Activated naive CD4-positive, alpha-beta T cell treated with anti-CD3 and anti-CD28 coated beads, Interleukin-2, amount 50 U/mL, for 24 hours (primary cell): ENCODE data around the gene TTLL5.
A peak's percentile ranks its signal among the peaks of the same experiment; 100 is the strongest.

Source experiments
- H3K27ac Mint-ChIP-seq: one replicate; pipeline ENCODE4 v1.8.0; 2021; ENCODE audit warnings: mild to moderate bottlenecking, mixed read lengths
- H3K27me3 Mint-ChIP-seq: one replicate; pipeline ENCODE4 v1.8.0; 2021; ENCODE audit warnings: mixed read lengths
- H3K36me3 Mint-ChIP-seq: one replicate; pipeline ENCODE4 v1.8.0; 2021; ENCODE audit warnings: mixed read lengths
- H3K4me1 Mint-ChIP-seq: one replicate; pipeline ENCODE4 v1.8.0; 2021; ENCODE audit warnings: mixed read lengths
- H3K4me3 Mint-ChIP-seq: one replicate; pipeline ENCODE4 v1.8.0; 2021; ENCODE audit warnings: mild to moderate bottlenecking, mixed read lengths
- H3K9me3 Mint-ChIP-seq: one replicate; pipeline ENCODE4 v1.8.0; 2021; ENCODE audit warnings: mixed read lengths

Gene TTLL5

DNA sequence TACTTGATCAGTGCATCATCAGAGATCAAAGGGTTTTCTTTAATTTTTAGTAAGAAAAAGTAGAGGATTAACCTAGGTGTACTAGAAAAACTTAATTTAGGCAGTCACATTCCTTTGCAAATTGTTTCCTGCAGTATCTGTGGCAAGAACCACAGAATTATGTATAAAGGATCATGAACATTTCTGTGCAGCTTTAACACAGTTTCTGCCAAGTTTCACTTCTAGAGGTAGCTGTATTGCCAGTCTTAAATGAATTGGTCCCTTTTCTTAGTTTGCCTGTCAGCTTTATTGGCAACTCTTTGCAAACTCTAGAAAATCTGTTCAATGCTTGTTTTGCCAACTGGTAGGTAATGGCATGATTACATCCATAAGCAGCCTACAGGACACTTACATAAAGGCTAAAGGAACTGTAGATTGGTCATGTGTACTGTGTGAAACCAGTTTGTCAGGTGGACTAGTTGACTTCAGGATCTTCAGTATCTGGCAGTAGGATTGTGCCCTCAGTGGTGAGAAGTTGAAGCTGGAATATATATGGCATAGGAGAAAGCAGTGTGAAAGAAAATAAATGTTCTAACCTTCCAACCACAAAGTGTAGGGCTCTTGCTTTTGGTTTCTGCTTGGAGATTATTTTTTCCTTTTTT lies 75.9 kb downstream of the TTLL5 start:
- H3K36me3 Mint-ChIP-seq = peaks cover 21% of the 10 kb centered on the region
- no peak overlapping the region for H3K4me3 Mint-ChIP-seq
- H3K27me3 Mint-ChIP-seq = no peaks in the 10 kb centered on the region
- H3K9me3 Mint-ChIP-seq = no peaks in the 10 kb centered on the region
- no peaks in the 10 kb centered on the region for H3K4me1 Mint-ChIP-seq
- H3K27ac Mint-ChIP-seq = no peak overlapping the region

DNA sequence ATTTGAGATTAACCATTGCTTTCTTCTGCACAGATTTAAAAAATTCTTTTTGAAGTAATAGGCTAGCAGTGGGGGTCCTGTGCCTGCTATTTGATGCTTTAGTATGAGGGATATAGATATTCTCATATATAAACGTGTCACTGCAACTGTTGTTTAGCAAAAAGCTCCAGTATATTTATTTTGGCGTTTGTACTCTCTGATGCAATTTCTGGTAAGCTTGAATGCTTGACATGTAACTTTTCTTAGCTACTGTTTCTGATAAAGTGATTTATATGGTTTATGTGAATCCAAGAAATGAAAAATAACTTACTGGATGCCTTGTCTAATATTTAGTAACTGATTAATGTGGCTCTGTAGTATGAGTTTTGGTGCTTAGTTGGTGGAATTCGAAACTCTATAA lies 77.1 kb downstream of the TTLL5 start:
- Mint-ChIP-seq H3K36me3 (peaks cover 24% of the 10 kb centered on the region), H3K4me3 (no peak overlapping the region), H3K4me1 (no peaks in the 10 kb centered on the region), H3K9me3 (no peaks in the 10 kb centered on the region), H3K27ac (no peak overlapping the region), H3K27me3 (no peaks in the 10 kb centered on the region)

DNA sequence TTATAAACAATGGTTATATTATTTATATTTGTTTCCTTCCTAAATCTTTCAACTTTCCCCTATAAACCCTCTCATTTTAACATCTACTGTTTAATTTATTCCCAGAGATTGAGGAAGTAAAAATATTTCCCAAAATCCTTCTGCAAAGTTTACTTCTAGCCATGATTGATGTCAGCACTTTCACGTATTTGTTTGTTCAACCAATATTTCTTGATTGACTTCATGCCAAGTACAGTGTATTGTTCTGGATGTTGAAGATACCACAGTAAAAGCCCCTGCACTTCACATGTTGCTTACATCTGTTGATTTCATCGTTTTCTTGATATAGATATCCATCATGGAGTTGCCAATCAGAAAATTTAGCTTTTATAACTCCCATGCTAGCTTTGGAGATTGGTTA lies 81.8 kb downstream of the TTLL5 start:
- Mint-ChIP-seq H3K27me3 (no peaks in the 10 kb centered on the region), H3K4me3 (no peak overlapping the region), H3K27ac (no peak overlapping the region), H3K9me3 (peaks cover 5% of the 10 kb centered on the region), H3K4me1 (no peaks in the 10 kb centered on the region), H3K36me3 (peaks cover 45% of the 10 kb centered on the region)

DNA sequence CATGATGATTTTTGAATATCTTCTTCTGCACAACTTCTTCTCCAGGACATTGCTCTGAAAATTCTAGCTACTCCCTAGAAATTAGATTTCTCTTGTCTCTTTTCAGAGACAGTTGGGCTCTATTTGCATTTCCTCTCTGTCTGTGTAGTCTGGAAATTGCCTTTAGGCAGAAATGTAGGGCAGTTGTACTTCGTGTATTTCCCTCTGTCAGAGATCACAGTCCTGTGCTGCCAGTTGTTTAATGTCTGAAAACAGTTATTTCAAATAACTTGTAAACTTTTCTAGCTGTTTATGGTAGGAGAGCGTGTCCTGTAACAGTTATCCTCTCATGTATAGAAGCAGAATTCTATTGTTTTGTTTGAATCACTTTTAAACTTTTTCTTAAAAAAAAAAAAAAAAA lies 86.9 kb downstream of the TTLL5 start:
- H3K36me3 Mint-ChIP-seq = peaks cover 56% of the 10 kb centered on the region
- H3K4me1 Mint-ChIP-seq = no peaks in the 10 kb centered on the region

DNA sequence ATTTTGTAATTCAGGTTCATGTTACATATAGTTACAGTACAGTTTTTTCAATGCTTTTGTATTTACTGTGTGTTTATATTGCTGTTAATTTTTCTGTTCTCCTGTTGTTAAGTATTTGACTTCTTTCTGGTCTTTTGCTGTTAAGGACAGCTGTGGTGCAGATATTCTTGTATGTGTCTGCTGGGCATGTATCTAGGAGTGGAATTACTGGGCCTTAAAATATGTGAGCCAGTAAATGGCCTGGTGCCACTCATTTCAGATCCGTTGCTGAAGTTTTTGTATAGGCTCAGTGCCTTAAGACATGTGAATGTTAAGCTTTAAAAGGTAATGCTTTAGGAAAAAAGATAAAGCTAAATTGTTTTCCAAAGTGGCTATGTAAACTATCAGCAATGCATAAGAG lies 87.3 kb downstream of the TTLL5 start:
- Mint-ChIP-seq H3K9me3 (peaks cover 5% of the 10 kb centered on the region), H3K27ac (no peak overlapping the region), H3K36me3 (peaks cover 53% of the 10 kb centered on the region), H3K4me3 (no peak overlapping the region), H3K4me1 (no peaks in the 10 kb centered on the region), H3K27me3 (no peaks in the 10 kb centered on the region)

More for the DNA sequence above, 86.9 kb downstream of the TTLL5 start:
- Mint-ChIP-seq H3K27ac (no peak overlapping the region), H3K27me3 (no peaks in the 10 kb centered on the region), H3K4me3 (no peak overlapping the region), H3K9me3 (peaks cover 5% of the 10 kb centered on the region)

DNA sequence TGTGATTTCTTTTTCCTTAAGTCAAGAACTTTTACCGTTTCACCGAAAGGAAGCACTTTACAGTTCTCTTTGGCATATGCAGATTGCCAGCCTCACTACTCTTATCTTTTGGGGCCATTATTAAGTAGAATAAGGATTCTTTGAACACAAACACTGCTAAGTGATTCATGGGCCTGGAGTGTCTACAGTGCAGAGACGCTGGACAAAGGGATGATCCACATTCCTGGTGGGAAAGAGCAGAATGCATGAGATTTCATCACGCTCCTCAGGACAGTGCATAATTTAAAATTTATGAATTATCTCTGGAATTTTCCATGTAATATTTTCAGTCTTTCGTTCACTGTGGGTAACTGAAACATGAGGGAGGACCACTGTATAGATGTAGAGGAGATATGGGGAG lies 90.2 kb downstream of the TTLL5 start:
- Mint-ChIP-seq H3K36me3 (peaks cover 48% of the 10 kb centered on the region), H3K27me3 (no peaks in the 10 kb centered on the region), H3K4me1 (no peaks in the 10 kb centered on the region), H3K9me3 (peaks cover 5% of the 10 kb centered on the region), H3K4me3 (no peak overlapping the region), H3K27ac (no peak overlapping the region)

DNA sequence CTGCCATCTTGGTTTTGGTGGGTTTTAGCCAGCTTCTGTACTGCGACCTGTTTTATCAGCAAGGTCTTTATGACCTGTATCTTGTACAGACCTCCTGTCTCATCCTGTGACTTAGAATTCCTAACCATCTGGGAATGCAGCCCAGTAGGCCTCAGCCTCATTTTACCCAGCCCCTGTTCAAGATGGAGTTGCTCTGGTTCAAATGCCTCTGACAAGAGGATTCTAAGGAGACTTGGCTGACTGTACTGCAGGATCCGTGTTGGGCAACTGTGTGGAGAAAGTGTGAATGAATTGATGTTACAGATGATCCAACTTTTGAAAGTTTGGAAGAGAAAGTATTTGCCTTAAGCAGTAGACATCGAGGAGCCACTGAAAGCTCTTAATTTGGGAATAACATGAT lies 91.0 kb downstream of the TTLL5 start:
- Mint-ChIP-seq H3K9me3 (peaks cover 1% of the 10 kb centered on the region), H3K4me1 (no peaks in the 10 kb centered on the region), H3K4me3 (no peak overlapping the region), H3K27ac (no peak overlapping the region), H3K27me3 (no peaks in the 10 kb centered on the region), H3K36me3 (peaks cover 40% of the 10 kb centered on the region)

DNA sequence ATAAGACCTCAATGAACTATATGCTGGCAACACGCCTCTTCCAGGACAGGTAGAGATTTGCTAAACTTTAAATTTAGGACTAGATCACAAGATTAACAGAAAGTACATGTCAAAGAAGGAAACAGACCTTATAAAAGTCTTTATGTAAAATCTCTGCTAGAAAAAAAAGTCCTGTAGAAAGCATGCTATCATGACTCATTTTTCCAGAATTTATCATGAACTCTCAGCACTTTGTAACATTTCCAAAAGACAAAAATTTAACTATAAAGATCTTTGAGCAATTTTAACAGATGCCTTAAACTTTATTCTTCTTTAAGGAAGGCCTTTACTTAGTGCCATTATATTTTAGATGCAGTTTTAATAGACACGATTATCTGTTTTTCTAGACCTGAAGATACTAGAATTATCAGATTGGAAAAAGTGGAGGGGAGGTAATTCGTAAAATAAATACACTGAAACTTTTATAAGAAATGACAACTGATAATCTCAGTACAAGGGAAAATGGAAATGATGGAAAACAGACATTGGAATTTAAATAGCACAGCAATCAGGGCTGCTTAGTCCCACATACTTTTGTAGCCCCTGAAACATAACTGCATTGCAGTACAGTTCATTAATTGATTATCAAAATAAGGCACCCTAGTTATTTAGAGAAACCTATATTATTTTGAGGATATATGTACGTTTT lies 92.0 kb downstream of the TTLL5 start:
- no peak overlapping the region for H3K27ac Mint-ChIP-seq
- no peaks in the 10 kb centered on the region for H3K9me3 Mint-ChIP-seq
- peaks cover 31% of the 10 kb centered on the region for H3K36me3 Mint-ChIP-seq
- H3K4me3 Mint-ChIP-seq = no peak overlapping the region
- no peaks in the 10 kb centered on the region for H3K4me1 Mint-ChIP-seq
- H3K27me3 Mint-ChIP-seq = no peaks in the 10 kb centered on the region

DNA sequence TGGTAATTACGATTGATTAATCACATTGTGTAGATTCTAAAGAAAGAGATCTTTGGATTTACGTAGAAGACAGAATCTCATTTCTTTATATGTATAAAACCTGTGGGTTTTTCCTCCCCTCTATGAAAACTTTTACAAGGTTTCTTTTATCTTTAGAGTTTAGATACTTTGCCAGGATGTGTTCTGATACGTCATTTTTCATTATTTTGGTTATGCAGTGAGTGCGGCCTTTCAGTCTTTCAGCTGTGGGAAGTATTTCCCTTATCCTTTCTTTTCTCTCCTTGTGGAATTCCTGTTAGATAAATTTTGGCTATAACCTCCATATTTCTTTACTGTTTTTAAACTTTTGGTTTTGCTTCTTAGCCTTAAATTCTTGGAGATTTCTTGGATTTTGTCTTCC lies 92.7 kb downstream of the TTLL5 start:
- H3K27ac Mint-ChIP-seq = peak overlapping the region; percentile 32
- no peak overlapping the region for H3K4me3 Mint-ChIP-seq
- no peaks in the 10 kb centered on the region for H3K9me3 Mint-ChIP-seq
- peaks cover 27% of the 10 kb centered on the region for H3K36me3 Mint-ChIP-seq
- H3K4me1 Mint-ChIP-seq = no peaks in the 10 kb centered on the region
- no peaks in the 10 kb centered on the region for H3K27me3 Mint-ChIP-seq

DNA sequence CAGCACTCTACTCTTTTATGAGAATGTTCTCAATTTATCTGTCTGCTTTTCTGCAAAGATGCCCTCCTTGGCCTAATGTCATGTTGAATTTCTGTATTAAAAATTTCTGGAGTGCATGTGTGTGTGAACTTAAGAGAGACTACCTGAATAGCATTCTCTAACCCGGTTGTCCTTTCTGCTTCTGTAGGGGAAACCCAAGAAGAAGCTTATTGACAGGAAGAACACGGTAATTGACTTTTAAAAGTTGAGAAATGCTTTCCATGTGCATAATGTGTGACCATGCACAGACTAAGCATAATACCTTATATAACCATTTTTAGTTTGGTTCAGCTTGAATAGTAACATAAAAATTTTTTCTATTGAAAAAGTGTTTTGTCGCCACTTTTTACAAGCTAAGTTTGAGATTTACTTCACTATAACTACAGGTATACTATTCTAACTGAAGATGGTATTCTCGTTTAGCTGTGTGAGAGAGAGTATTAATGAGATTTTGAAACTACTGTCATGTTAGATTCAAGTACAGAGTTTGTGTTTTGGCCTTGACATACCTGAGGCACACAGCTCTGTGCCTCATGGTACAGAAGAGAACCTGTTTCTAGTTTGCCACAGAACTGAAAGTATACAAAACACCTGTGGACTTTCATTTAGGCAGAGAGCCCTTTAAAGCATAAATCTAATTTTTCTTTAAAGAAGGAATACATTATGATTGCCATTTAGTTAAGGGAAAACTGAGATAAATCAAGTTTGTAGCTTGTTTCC lies 96.8 kb downstream of the TTLL5 start:
- no peaks in the 10 kb centered on the region for H3K9me3 Mint-ChIP-seq
- no peak overlapping the region for H3K27ac Mint-ChIP-seq
- H3K27me3 Mint-ChIP-seq = no peaks in the 10 kb centered on the region
- no peak overlapping the region for H3K4me3 Mint-ChIP-seq
- H3K4me1 Mint-ChIP-seq = no peaks in the 10 kb centered on the region
- peaks cover 26% of the 10 kb centered on the region for H3K36me3 Mint-ChIP-seq

DNA sequence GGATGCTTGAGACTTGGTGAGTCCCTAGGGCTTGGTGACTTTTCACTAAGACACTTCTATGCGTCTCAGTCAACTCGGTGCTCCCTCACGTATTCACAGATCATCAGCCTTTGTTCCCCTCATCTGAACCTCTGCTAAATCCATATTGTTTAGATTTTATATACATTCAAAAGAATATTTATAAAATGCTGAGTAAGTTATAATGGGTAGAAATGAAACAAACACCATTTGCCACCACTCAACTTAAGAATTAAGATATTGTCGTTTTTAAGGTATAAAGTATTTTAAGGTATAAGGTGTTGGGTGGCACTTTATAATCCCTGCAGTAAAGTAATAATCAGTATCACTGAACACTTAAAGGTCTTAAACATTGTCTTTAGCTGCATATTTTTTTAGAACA lies 103.0 kb downstream of the TTLL5 start:
- no peaks in the 10 kb centered on the region for H3K4me1 Mint-ChIP-seq
- no peaks in the 10 kb centered on the region for H3K9me3 Mint-ChIP-seq
- H3K36me3 Mint-ChIP-seq = peaks cover 14% of the 10 kb centered on the region
- no peaks in the 10 kb centered on the region for H3K27me3 Mint-ChIP-seq
- no peak overlapping the region for H3K27ac Mint-ChIP-seq
- no peak overlapping the region for H3K4me3 Mint-ChIP-seq

DNA sequence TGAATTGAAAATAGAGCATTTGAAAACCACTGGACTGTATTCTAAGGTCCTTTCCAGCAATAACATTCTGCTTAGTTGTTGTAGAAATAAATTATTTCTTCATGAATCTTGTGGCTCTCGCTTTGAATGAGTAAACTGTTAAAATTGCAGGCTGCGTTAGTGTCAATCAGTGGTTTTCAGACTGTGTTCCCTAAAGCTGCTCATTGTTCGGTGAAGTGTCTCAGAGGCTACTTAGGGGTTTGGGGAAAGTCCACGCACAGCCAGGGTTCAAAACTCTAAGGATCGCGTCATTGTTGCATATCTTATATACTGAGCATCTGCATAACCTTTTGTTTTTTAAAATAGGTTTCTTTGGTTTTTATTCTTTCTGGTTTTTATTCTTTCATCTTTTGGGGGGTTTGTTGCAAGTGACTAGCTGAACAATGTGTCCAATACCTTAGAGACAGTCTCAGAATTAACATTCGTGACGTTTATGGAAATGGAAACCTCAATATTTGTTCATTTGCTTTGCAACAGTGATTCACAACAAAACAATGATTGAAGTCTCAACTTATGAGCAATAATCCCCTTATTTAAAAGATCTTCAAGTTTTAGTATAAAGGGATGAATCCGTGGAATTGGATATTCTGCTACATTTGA lies 108.1 kb downstream of the TTLL5 start:
- H3K9me3 Mint-ChIP-seq = no peaks in the 10 kb centered on the region
- H3K27me3 Mint-ChIP-seq = no peaks in the 10 kb centered on the region
- H3K27ac Mint-ChIP-seq = no peak overlapping the region
- peaks cover 3% of the 10 kb centered on the region for H3K36me3 Mint-ChIP-seq
- no peak overlapping the region for H3K4me3 Mint-ChIP-seq
- no peaks in the 10 kb centered on the region for H3K4me1 Mint-ChIP-seq

DNA sequence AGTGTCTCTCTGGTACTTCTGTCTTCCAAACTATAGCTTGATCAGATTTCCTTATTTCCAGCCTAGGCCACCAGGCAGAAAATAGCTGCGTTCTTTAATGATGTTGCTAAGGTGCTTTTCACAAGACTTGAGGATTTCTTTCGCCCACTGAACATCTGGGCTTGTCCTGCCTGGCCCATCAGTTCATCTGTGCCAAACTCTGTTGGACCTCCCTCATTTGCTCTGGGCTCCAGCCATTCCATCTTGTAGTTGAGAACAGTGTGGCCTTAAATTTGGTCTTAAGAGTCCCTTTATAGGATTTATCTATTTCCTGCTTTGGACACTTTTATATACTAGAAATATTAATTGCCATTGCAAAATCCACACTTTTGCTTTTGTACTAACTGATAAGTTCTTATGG lies 109.6 kb downstream of the TTLL5 start:
- Mint-ChIP-seq H3K4me3 (no peak overlapping the region), H3K36me3 (peaks cover 9% of the 10 kb centered on the region)

DNA sequence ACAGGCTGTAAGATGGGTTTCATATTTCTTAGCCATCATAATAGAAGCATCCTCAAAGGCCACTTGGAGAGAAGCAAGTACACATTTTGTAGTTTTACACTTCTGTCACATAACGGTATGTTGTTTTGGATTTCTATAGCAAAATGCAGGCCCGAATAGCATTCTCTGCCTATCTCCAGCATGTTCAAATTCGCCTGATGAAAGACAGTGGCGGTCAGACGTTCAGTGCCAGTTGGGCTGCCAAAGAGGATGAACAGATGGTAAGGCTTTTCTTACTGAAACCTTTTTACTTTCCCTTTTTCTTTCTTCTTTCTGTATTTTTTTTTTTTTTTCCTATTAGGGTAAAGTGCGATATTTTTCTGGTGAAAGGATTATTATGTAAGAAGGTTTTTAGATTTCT lies 110.5 kb downstream of the TTLL5 start:
- H3K36me3 Mint-ChIP-seq = peaks cover 12% of the 10 kb centered on the region
- H3K4me3 Mint-ChIP-seq = no peak overlapping the region
- H3K27me3 Mint-ChIP-seq = no peaks in the 10 kb centered on the region
- no peak overlapping the region for H3K27ac Mint-ChIP-seq
- no peaks in the 10 kb centered on the region for H3K9me3 Mint-ChIP-seq
- H3K4me1 Mint-ChIP-seq = no peaks in the 10 kb centered on the region

More for the DNA sequence above, 109.6 kb downstream of the TTLL5 start:
- H3K9me3 Mint-ChIP-seq = no peaks in the 10 kb centered on the region
- no peaks in the 10 kb centered on the region for H3K4me1 Mint-ChIP-seq
- H3K27me3 Mint-ChIP-seq = no peaks in the 10 kb centered on the region
- H3K27ac Mint-ChIP-seq = no peak overlapping the region

DNA sequence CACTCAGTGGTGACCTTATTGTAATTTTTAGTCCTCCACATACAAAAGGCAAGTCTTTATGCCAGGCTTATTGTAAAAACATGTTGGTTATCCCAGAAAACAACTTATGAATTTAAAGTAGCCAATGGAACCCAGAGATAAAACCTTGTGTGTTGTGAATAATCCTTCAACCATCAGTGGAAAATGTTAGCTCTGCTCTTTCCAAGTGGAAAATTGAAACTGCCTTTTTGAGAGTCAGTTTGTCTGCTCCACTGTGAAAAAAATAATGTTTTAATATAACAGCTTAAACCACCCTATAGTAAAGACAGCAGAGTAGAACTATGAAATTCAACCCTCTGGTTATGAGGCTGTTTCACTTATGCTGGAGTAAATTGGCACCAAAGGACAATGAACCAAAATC lies 112.0 kb downstream of the TTLL5 start:
- Mint-ChIP-seq H3K4me3 (no peak overlapping the region), H3K9me3 (no peaks in the 10 kb centered on the region), H3K27me3 (no peaks in the 10 kb centered on the region), H3K4me1 (no peaks in the 10 kb centered on the region), H3K36me3 (peaks cover 15% of the 10 kb centered on the region), H3K27ac (no peak overlapping the region)

DNA sequence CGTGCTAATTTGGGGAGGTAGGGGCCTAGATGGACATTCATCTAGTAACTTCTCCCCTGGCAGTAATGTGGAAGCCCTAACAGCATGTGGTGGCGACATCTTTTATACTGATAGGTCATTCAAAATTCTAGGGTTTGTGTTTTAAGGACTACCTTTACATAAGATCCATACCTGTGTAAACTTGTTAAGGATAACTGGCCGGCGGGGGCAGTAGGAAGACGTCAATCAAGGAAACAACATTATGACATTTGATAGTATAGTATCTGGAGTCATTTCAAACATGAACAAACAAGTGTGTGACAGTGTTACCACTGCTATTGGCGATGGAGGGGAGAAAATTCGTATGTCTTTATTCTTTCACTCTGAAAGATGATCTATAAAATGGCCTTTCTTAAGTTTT lies 120.0 kb downstream of the TTLL5 start:
- H3K4me1 Mint-ChIP-seq = no peaks in the 10 kb centered on the region
- no peaks in the 10 kb centered on the region for H3K9me3 Mint-ChIP-seq
- no peaks in the 10 kb centered on the region for H3K27me3 Mint-ChIP-seq
- H3K27ac Mint-ChIP-seq = no peak overlapping the region
- H3K36me3 Mint-ChIP-seq = peaks cover 32% of the 10 kb centered on the region
- H3K4me3 Mint-ChIP-seq = no peak overlapping the region
